Liver (tissue), 3 donors: Measurements from ENCODE around the gene HSPG2.

Experiments used
- GABPA ChIP-seq, 2 donors: IDR thresholded peaks in 1 of 2; conservative IDR thresholded peaks in 1 of 2; 2 replicates each; pipeline ENCODE4 v1.6.1; 2016; ENCODE audit warnings: antibody characterized with exemption in 2 of 2, mild to moderate bottlenecking in 1 of 2, moderate library complexity in 1 of 2
- RXRA ChIP-seq, 2 donors: IDR thresholded peaks; 2 replicates each; pipeline ENCODE4 v1.6.1; 2017 to 2018; ENCODE audit warnings: antibody characterized with exemption in 2 of 2, mild to moderate bottlenecking in 1 of 2
- TF ChIP-seq, protein P1 (sequence below): fragments of 150-350 bp; IDR thresholded peaks from 2 replicates; pipeline ENCODE4 v1.5.1; 2017; ENCODE audit warnings: improper control_type of control experiment, low read depth, low read length; ENCODE audit not compliant: missing input control
- TF ChIP-seq, protein P2 (sequence below): IDR thresholded peaks from 2 replicates; pipeline ENCODE4 v1.6.1; 2016; ENCODE audit warnings: antibody characterized with exemption, mild to moderate bottlenecking
- TF ChIP-seq, protein P3 (sequence below): IDR thresholded peaks from 2 replicates; pipeline ENCODE4 v1.6.1; 2016; ENCODE audit warnings: antibody characterized with exemption
- donor health status: healthy.
- donor health status: healthy.

DNA sequence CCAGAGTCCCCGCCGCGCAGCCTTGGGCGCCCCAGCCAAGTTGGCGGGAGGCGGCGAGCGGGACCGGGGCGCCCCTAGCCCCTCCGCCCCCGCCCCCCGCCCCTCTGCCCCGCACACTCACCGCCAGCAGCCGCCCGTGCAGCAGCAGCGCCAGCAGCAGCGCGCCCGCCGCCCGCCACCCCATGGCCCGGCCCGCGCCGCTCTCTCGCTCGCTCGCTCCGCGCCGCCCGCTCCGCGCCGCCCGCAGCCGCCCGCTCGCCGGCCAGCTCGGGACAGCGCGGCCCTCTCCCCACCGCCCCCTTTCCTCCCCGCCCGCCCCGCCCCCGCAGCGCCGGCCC lies at the start of gene HSPG2:
- TF ChIP-seq, protein P1, sequence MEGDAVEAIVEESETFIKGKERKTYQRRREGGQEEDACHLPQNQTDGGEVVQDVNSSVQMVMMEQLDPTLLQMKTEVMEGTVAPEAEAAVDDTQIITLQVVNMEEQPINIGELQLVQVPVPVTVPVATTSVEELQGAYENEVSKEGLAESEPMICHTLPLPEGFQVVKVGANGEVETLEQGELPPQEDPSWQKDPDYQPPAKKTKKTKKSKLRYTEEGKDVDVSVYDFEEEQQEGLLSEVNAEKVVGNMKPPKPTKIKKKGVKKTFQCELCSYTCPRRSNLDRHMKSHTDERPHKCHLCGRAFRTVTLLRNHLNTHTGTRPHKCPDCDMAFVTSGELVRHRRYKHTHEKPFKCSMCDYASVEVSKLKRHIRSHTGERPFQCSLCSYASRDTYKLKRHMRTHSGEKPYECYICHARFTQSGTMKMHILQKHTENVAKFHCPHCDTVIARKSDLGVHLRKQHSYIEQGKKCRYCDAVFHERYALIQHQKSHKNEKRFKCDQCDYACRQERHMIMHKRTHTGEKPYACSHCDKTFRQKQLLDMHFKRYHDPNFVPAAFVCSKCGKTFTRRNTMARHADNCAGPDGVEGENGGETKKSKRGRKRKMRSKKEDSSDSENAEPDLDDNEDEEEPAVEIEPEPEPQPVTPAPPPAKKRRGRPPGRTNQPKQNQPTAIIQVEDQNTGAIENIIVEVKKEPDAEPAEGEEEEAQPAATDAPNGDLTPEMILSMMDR, result no peak
- TF ChIP-seq GABPA (IDR thresholded peaks at IDR 0.05 in 1 of 2, conservative IDR thresholded peaks at IDR 0.05 in 1 of 2) (no peak), RXRA (IDR thresholded peaks at IDR 0.05) (no peak)
- TF ChIP-seq, protein P2, sequence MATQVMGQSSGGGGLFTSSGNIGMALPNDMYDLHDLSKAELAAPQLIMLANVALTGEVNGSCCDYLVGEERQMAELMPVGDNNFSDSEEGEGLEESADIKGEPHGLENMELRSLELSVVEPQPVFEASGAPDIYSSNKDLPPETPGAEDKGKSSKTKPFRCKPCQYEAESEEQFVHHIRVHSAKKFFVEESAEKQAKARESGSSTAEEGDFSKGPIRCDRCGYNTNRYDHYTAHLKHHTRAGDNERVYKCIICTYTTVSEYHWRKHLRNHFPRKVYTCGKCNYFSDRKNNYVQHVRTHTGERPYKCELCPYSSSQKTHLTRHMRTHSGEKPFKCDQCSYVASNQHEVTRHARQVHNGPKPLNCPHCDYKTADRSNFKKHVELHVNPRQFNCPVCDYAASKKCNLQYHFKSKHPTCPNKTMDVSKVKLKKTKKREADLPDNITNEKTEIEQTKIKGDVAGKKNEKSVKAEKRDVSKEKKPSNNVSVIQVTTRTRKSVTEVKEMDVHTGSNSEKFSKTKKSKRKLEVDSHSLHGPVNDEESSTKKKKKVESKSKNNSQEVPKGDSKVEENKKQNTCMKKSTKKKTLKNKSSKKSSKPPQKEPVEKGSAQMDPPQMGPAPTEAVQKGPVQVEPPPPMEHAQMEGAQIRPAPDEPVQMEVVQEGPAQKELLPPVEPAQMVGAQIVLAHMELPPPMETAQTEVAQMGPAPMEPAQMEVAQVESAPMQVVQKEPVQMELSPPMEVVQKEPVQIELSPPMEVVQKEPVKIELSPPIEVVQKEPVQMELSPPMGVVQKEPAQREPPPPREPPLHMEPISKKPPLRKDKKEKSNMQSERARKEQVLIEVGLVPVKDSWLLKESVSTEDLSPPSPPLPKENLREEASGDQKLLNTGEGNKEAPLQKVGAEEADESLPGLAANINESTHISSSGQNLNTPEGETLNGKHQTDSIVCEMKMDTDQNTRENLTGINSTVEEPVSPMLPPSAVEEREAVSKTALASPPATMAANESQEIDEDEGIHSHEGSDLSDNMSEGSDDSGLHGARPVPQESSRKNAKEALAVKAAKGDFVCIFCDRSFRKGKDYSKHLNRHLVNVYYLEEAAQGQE, result no peak
- TF ChIP-seq, protein P3, sequence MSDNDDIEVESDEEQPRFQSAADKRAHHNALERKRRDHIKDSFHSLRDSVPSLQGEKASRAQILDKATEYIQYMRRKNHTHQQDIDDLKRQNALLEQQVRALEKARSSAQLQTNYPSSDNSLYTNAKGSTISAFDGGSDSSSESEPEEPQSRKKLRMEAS, result no peak
